ENCODE results near the gene BRPF1. TPM values are rescaled to one million over a fixed set of nuclear protein-coding genes. Genes with fewer than 3 reads are reported as not detected.
A peak's percentile ranks its signal among the peaks of the same experiment; 100 is the strongest.

Gene BRPF1, protein sequence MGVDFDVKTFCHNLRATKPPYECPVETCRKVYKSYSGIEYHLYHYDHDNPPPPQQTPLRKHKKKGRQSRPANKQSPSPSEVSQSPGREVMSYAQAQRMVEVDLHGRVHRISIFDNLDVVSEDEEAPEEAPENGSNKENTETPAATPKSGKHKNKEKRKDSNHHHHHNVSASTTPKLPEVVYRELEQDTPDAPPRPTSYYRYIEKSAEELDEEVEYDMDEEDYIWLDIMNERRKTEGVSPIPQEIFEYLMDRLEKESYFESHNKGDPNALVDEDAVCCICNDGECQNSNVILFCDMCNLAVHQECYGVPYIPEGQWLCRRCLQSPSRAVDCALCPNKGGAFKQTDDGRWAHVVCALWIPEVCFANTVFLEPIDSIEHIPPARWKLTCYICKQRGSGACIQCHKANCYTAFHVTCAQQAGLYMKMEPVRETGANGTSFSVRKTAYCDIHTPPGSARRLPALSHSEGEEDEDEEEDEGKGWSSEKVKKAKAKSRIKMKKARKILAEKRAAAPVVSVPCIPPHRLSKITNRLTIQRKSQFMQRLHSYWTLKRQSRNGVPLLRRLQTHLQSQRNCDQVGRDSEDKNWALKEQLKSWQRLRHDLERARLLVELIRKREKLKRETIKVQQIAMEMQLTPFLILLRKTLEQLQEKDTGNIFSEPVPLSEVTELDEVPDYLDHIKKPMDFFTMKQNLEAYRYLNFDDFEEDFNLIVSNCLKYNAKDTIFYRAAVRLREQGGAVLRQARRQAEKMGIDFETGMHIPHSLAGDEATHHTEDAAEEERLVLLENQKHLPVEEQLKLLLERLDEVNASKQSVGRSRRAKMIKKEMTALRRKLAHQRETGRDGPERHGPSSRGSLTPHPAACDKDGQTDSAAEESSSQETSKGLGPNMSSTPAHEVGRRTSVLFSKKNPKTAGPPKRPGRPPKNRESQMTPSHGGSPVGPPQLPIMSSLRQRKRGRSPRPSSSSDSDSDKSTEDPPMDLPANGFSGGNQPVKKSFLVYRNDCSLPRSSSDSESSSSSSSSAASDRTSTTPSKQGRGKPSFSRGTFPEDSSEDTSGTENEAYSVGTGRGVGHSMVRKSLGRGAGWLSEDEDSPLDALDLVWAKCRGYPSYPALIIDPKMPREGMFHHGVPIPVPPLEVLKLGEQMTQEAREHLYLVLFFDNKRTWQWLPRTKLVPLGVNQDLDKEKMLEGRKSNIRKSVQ (N-terminal part only)
- 10 to 100 TPM; 23.3 to 25.9 TPM for total RNA-seq

GRCh38 chr3:9731206-9732079 is at the start of gene BRPF1:
BRPF1 (plus strand) TSS chr3:9731735; CDS start chr3:9734141, 2,406 bp downstream.
- Mint-ChIP-seq H3K27ac (peak within 1 kb of the TSS; percentile 96), H3K27me3 (no peaks in the 10 kb centered on the region), H3K9me3 (ENCODE audit: low read depth) (no peaks in the 10 kb centered on the region), H3K4me3 (peak within 1 kb of the TSS; percentile 79), H3K36me3 (ENCODE audit: low read depth) (peaks cover 25% of the 10 kb centered on the region), H3K4me1 (peaks cover 67% of the 10 kb centered on the region)
- DNase-seq (peak; percentile 100), ATAC-seq (peak; percentile 96)
- ChIA-PET CTCF (interaction anchor here (0.7 to 4.4 kb wide), 8 partner anchors 11 to 201 kb away, joined by 3 to 20 read pairs (median 6); partner anchors contain the start of genes ARPC4, OGG1 and TADA3), POLR2A (interaction anchor here (0.6 to 1.5 kb wide), 2 partner anchors 9 to 35 kb away, joined by 4 to 10 read pairs; no protein-coding TSS in a partner anchor)
- intact Hi-C loops (cut with DNase I, micrococcal nuclease), result loop anchor here (1.0 to 5.0 kb wide), 15 partner anchors 18 to 769 kb away; partner anchors contain the start of genes CRELD1 (in 2 of the 2), MTMR14 (in 2 of the 2), OGG1 (in 2 of the 2) and SETD5 (in 2 of the 2)

GRCh38 chr3:9682096-9682495 is 49.4 kb upstream of the BRPF1 start:
- Mint-ChIP-seq H3K4me1 (no peaks in the 10 kb centered on the region), H3K27ac (no peak overlapping the region), H3K4me3 (no peak overlapping the region), H3K27me3 (no peaks in the 10 kb centered on the region), H3K9me3 (ENCODE audit: low read depth) (no peaks in the 10 kb centered on the region), H3K36me3 (ENCODE audit: low read depth) (peaks cover 60% of the 10 kb centered on the region)
- intact Hi-C loops (cut with DNase I, micrococcal nuclease), result no loop called here
- DNase-seq (no peak), ATAC-seq (no peak)
- ChIA-PET CTCF (interaction anchor here (0.6 to 1.0 kb wide), 2 partner anchors 12 to 33 kb away, joined by 3 to 4 read pairs; partner anchors contain the start of gene MTMR14), POLR2A (no interaction called here)

GRCh38 chr3:9683426-9683825 is 48.1 kb upstream of the BRPF1 start:
- intact Hi-C loops (cut with DNase I, micrococcal nuclease), result no loop called here
- H3K36me3 Mint-ChIP-seq (ENCODE audit: low read depth), result peaks cover 48% of the 10 kb centered on the region

GRCh38 chr3:9685216-9686049 is 46.1 kb upstream of the BRPF1 start:
- POLR2A ChIA-PET, result no interaction called here
- DNase-seq (no peak), ATAC-seq (no peak)
- Mint-ChIP-seq H3K4me1 (no peaks in the 10 kb centered on the region), H3K36me3 (ENCODE audit: low read depth) (peaks cover 43% of the 10 kb centered on the region), H3K27ac (no peak overlapping the region), H3K4me3 (no peak overlapping the region), H3K9me3 (ENCODE audit: low read depth) (no peaks in the 10 kb centered on the region), H3K27me3 (no peaks in the 10 kb centered on the region)
- intact Hi-C loops (cut with DNase I, micrococcal nuclease), result no loop called here
- CTCF ChIA-PET, result interaction anchor here (0.7 to 1.4 kb wide), 4 partner anchors 9 to 42 kb away, joined by 3 to 4 read pairs (median 3); no protein-coding TSS in a partner anchor

More at GRCh38 chr3:9683426-9683825, 48.1 kb upstream of the BRPF1 start:
- Mint-ChIP-seq H3K27ac (no peak overlapping the region), H3K27me3 (no peaks in the 10 kb centered on the region), H3K4me1 (no peaks in the 10 kb centered on the region), H3K4me3 (no peak overlapping the region), H3K9me3 (ENCODE audit: low read depth) (no peaks in the 10 kb centered on the region)
- ATAC-seq (no peak), DNase-seq (no peak)
- CTCF ChIA-PET, result no interaction called here
- POLR2A ChIA-PET, result no interaction called here

- no peak overlapping the region for H3K4me3 Mint-ChIP-seq
- DNase-seq, result no peak
- ATAC-seq, result no peak
- no peaks in the 10 kb centered on the region for H3K9me3 Mint-ChIP-seq (ENCODE audit: low read depth)
- CTCF ChIA-PET, result interaction anchor here (0.7 to 1.0 kb wide), 2 partner anchors 9 to 22 kb away, joined by 3 to 4 read pairs; no protein-coding TSS in a partner anchor
- H3K36me3 Mint-ChIP-seq (ENCODE audit: low read depth), result peaks cover 39% of the 10 kb centered on the region
- POLR2A ChIA-PET, result no interaction called here
- H3K27ac Mint-ChIP-seq, result no peak overlapping the region
- no peaks in the 10 kb centered on the region for H3K27me3 Mint-ChIP-seq
- no peaks in the 10 kb centered on the region for H3K4me1 Mint-ChIP-seq
- intact Hi-C loops (cut with DNase I, micrococcal nuclease), result no loop called here
Observed at GRCh38 chr3:9686050-9686550, 45.4 kb upstream of the BRPF1 start.

DNA sequence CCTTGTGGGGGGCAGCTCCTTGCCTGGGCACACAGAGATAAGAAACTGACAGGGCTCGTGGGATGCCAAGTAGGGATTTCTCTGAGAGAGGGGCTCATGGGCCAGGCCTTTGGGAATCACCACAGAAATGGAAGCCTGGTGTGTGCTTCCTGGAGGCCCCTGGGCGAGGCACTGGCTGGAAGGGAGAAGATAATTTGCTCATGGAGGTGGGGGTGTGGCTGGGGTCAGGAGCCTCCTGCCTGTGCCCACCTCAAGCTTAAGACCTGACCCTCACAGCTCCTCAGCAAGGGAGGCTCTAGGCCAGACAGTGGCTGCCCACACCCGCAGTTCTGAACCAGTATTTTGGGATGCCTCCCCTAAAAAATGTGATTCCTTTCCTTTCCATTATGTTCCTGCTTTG is 44.8 kb upstream of the BRPF1 start:
- ChIA-PET POLR2A (no interaction called here), CTCF (no interaction called here)
- Mint-ChIP-seq H3K4me3 (no peak overlapping the region), H3K4me1 (no peaks in the 10 kb centered on the region), H3K27me3 (no peaks in the 10 kb centered on the region), H3K36me3 (ENCODE audit: low read depth) (peaks cover 41% of the 10 kb centered on the region), H3K27ac (no peak overlapping the region), H3K9me3 (ENCODE audit: low read depth) (no peaks in the 10 kb centered on the region)
- no peak for ATAC-seq
- intact Hi-C loops (cut with DNase I, micrococcal nuclease), result no loop called here
- no peak for DNase-seq

DNA sequence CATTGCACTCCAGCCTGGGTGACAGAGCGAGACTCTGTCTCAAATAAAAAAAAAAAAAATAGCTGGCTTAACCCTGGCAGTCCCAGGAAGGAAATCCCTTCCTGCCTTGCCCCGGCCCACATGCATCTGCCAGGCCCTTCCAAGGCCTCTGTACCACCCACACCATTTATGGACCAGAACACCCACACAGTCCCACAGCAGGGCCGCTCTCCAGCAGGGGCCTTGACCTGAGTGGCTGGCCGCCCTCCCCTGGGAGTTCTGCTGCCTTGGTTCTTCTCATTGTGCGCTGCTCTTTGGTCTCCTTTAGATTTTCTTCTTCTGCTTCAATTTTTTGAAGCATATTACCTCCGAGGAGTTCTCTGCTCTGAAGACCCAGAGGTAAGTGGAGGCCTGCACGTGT is 44.0 kb upstream of the BRPF1 start:
- Mint-ChIP-seq H3K27ac (no peak overlapping the region), H3K4me3 (no peak overlapping the region), H3K27me3 (no peaks in the 10 kb centered on the region), H3K4me1 (no peaks in the 10 kb centered on the region), H3K36me3 (ENCODE audit: low read depth) (peaks cover 38% of the 10 kb centered on the region), H3K9me3 (ENCODE audit: low read depth) (no peaks in the 10 kb centered on the region)
- DNase-seq (no peak), ATAC-seq (no peak)
- intact Hi-C loops (cut with DNase I, micrococcal nuclease), result no loop called here
- POLR2A ChIA-PET, result no interaction called here
- CTCF ChIA-PET, result no interaction called here

GRCh38 chr3:9688961-9689360 is 42.6 kb upstream of the BRPF1 start:
- Mint-ChIP-seq H3K4me1 (no peaks in the 10 kb centered on the region), H3K36me3 (ENCODE audit: low read depth) (peaks cover 39% of the 10 kb centered on the region), H3K4me3 (no peak overlapping the region), H3K27me3 (no peaks in the 10 kb centered on the region), H3K9me3 (ENCODE audit: low read depth) (no peaks in the 10 kb centered on the region), H3K27ac (no peak overlapping the region)
- ChIA-PET CTCF (no interaction called here), POLR2A (no interaction called here)
- intact Hi-C loops (cut with DNase I, micrococcal nuclease), result no loop called here
- no peak for DNase-seq
- ATAC-seq, result no peak

DNA sequence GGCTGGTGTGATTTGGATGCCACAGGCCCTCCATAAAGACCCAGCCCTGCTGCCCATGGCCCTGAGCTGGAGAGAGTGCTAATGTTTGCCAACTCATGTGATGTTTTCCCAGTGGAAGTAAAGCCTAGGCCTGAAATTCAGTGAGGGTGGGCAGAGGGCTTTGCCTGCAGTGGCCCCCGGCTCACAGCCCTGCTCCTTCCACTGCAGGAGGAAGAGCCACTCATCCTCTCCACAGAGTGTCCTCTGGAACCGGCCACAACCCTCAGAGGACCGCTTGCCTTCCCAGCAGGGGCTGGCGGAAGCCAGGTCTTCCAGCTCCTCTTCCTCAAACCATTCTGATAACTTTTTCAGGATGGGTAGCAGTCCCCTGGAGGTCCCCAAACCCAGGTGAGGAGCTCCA is 41.8 kb upstream of the BRPF1 start:
- CTCF ChIA-PET, result interaction anchor here (0.7 kb wide), 1 partner anchor 336 kb away, joined by 3 read pairs; no protein-coding TSS in a partner anchor
- Mint-ChIP-seq H3K27ac (no peak overlapping the region), H3K4me3 (no peak overlapping the region), H3K27me3 (no peaks in the 10 kb centered on the region), H3K9me3 (ENCODE audit: low read depth) (no peaks in the 10 kb centered on the region), H3K4me1 (no peaks in the 10 kb centered on the region), H3K36me3 (ENCODE audit: low read depth) (peaks cover 37% of the 10 kb centered on the region)
- ATAC-seq, result no peak
- intact Hi-C loops (cut with DNase I, micrococcal nuclease), result no loop called here
- DNase-seq, result no peak
- POLR2A ChIA-PET, result interaction anchor here (0.6 kb wide), 1 partner anchor 125 kb away, joined by 4 read pairs; no protein-coding TSS in a partner anchor
